Upper lobe of left lung (tissue), 4 donors: ENCODE measurements around the gene GAB4.

Experiments
- POLR2A ChIP-seq, 4 donors: fragments of 450-650 bp; IDR thresholded peaks; one replicate each; pipeline ENCODE4 v1.5.1; 2016 to 2017; ENCODE audit warnings: antibody characterized with exemption in 4 of 4, mild to moderate bottlenecking in 2 of 4
- TF ChIP-seq, protein P1 (sequence below), 6 experiments: fragments of 450-650 bp in 4 of 6; fragments of 200-600 bp in 2 of 6; sonication (generic) in 2 of 6; IDR thresholded peaks; one replicate each; pipeline ENCODE4 v1.5.1; 2016 to 2019; ENCODE audit warnings: antibody characterized with exemption in 6 of 6

DNA sequence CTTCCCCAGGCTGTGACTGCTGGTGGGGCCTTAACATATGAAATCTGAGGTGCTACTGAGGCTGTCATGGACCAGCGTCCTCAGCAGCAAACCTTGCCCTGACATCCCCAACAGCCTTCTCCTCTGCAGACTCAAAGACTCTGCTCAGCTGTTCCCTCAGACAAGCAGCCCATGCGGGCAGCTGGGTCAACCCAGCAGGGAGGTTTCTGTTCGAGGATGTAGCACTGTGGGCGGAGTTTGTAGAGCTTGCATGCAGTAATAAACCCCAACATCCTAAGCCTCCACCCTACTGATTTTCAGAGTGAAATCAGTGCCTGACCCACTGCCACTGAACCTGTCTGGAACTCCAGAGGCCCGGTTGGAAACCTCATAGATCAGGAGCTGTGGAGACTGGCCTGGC is 94.0 kb downstream of the GAB4 start:
- TF ChIP-seq, protein P1, sequence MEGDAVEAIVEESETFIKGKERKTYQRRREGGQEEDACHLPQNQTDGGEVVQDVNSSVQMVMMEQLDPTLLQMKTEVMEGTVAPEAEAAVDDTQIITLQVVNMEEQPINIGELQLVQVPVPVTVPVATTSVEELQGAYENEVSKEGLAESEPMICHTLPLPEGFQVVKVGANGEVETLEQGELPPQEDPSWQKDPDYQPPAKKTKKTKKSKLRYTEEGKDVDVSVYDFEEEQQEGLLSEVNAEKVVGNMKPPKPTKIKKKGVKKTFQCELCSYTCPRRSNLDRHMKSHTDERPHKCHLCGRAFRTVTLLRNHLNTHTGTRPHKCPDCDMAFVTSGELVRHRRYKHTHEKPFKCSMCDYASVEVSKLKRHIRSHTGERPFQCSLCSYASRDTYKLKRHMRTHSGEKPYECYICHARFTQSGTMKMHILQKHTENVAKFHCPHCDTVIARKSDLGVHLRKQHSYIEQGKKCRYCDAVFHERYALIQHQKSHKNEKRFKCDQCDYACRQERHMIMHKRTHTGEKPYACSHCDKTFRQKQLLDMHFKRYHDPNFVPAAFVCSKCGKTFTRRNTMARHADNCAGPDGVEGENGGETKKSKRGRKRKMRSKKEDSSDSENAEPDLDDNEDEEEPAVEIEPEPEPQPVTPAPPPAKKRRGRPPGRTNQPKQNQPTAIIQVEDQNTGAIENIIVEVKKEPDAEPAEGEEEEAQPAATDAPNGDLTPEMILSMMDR (IDR thresholded peaks at IDR 0.05) = no peak
- no peak for TF ChIP-seq POLR2A (IDR thresholded peaks at IDR 0.05)
